DOHH2 (cell line): ENCODE results near the gene HDAC11.

Experiments used
- CTCF ChIP-seq: fragments of 200-600 bp; sonication (generic); IDR thresholded peaks from one replicate; pipeline ENCODE4 v1.5.1; 2014; ENCODE audit warnings: antibody characterized with exemption, mild to moderate bottlenecking, low read depth, low read length; ENCODE audit not compliant: poor library complexity, severe bottlenecking
- EZH2phosphoT487 ChIP-seq: fragments of 200-600 bp; sonication (generic); IDR thresholded peaks from 2 replicates; pipeline ENCODE4 v1.6.1; 2017; ENCODE audit warnings: borderline replicate concordance, mild to moderate bottlenecking, antibody characterized with exemption, low read length, moderate library complexity, mixed read lengths

GRCh38 chr3:13553686-13554085 is 73.6 kb downstream of the HDAC11 start:
- TF ChIP-seq CTCF (no peak), EZH2phosphoT487 (no peak)
